ENCODE data around the gene TFDP1.

DNA sequence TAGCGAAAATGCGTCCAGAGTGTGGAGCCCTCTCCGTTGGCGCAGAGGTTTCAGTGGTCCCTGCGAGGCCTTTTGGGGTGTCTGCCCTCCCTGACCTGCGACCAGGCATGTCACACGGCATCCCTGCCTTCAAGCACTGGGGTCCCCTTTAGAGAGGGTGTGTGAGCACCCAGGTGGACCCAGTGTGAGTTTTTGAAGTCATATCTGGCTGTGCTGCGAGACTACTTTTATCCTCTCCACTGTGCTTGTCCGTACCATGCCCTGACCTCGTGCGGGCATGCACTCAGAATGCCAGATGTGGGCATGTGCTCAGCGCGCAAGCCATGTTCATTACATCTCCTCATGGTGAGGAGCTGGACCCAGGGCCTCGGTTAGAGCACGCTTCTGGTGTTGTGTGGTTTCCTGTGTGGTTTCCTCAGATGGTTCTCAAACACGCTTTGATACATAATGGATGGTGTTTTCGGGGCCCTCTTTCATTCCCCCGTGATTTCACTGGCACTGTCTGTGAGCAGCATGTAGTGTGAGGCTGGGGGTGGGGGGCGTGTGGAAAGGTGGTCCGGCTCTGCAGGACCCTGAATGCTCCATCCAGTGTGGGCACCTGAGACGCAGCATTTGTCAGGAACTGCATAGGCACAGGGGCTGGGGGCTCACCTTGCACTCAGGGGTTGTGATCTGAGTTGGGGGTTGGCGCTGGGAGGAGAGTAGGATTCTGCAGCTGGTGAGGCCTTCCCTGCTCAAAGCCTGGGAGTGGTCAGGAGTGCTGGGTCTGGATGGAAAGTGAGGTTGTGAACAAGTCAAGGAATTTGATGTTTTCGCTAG lies 2.3 kb downstream of the TFDP1 start:
- TF ChIP-seq CTCF (IDR thresholded peaks at IDR 0.05) (no peak), POLR2AphosphoS5 (IDR thresholded peaks at IDR 0.05) (no peak), POLR2A (IDR thresholded peaks at IDR 0.05) (no peak)

Data from sigmoid colon (tissue), 4 donors.